ENCODE measurements around the gene POLDIP2.

- TF ChIP-seq CTCF (conservative IDR thresholded peaks at IDR 0.05; ENCODE audit: low read length), result no peak
- TF ChIP-seq EZH2phosphoT487 (IDR thresholded peaks at IDR 0.05; ENCODE audit: borderline replicate concordance), result no peak
Measured at GRCh38 chr17:28405632-28406472, 48.5 kb upstream of the POLDIP2 start, which contains the start of gene SLC46A1.
